DMS 273 treated with DMSO at 0.1 percent for 48 hours (cell line): ENCODE data around the gene CFD.
"Not testable (repeated sequence)": the region's sequence is repeated elsewhere in the genome, so short reads cannot be mapped to it uniquely, and the experiment has no call there.

Experiments used
- DNase-seq: peaks from one replicate; lab custom pipeline; 2025; lab: John Stamatoyannopoulos, UW

Gene CFD

GRCh38 chr19:825897-826644 lies 33.4 kb upstream of the CFD start:
- no peak for DNase-seq

GRCh38 chr19:827314-827709 lies 32.2 kb upstream of the CFD start:
- no peak for DNase-seq

GRCh38 chr19:827710-828321 lies 31.6 kb upstream of the CFD start, which contains the start of gene AZU1:
Gene AZU1 (plus strand): TSS chr19:827837. CDS start chr19:827847, 10 bp downstream.
- no peak for DNase-seq

- no peak for DNase-seq
Observed at GRCh38 chr19:829129-829758, 30.2 kb upstream of the CFD start.

GRCh38 chr19:831407-832369 lies 27.8 kb upstream of the CFD start:
- no peak for DNase-seq

GRCh38 chr19:834216-834615 lies 25.2 kb upstream of the CFD start:
- no peak for DNase-seq

- DNase-seq: no peak
Observed at GRCh38 chr19:835210-835810, 24.2 kb upstream of the CFD start.

GRCh38 chr19:840519-841206 lies 18.8 kb upstream of the CFD start, which contains the start of gene PRTN3:
Gene PRTN3 (plus strand): TSS chr19:840999. CDS start chr19:841009, 10 bp downstream.
- DNase-seq: no peak

GRCh38 chr19:842802-843179 lies 16.7 kb upstream of the CFD start:
- DNase-seq: not testable (repeated sequence)

GRCh38 chr19:843180-843835 lies 16.2 kb upstream of the CFD start:
- DNase-seq: no peak

GRCh38 chr19:843836-844545 lies 15.5 kb upstream of the CFD start:
- DNase-seq: no peak

- no peak for DNase-seq
Observed at GRCh38 chr19:844546-844971, 14.9 kb upstream of the CFD start.

- DNase-seq: no peak
Observed at GRCh38 chr19:845707-846521, 13.6 kb upstream of the CFD start.

- no peak for DNase-seq
Observed at GRCh38 chr19:848386-848921, 11.0 kb upstream of the CFD start.

- not testable (repeated sequence) for DNase-seq
Observed at GRCh38 chr19:849195-849594, 10.3 kb upstream of the CFD start.

- peak; percentile 62 for DNase-seq
Observed at GRCh38 chr19:850221-850978, 9.1 kb upstream of the CFD start.

- no peak for DNase-seq
Observed at GRCh38 chr19:850979-851335, 8.5 kb upstream of the CFD start.
